Ascending aorta (tissue), 2 donors: Measurements from ENCODE around the gene KCNJ16. TPM values are rescaled to one million over a fixed set of nuclear protein-coding genes. Genes with fewer than 3 reads are reported as not detected.

Experiments
- DNase-seq, 2 donors: peaks; one replicate each; pipeline ENCODE4 v3.0.0-alpha.2; 2019; ENCODE audit warnings: low spot score in 2 of 2
- H3K27ac ChIP-seq, 2 donors: fragments of 200-600 bp; sonication (generic); one replicate each; pipeline ENCODE4 v1.5.1; 2016 to 2017; ENCODE audit warnings: mild to moderate bottlenecking in 1 of 2
- H3K27me3 ChIP-seq: fragments of 200-600 bp; sonication (generic); one replicate; pipeline ENCODE4 v1.5.1; 2017
- H3K36me3 ChIP-seq, 2 donors: fragments of 200-600 bp; sonication (generic); one replicate each; pipeline ENCODE4 v1.5.1; 2016
- H3K4me1 ChIP-seq, 2 donors: fragments of 200-600 bp; sonication (generic); one replicate each; pipeline ENCODE4 v1.5.1; 2016 to 2017; ENCODE audit warnings: mild to moderate bottlenecking in 1 of 2
- H3K4me3 ChIP-seq, 2 donors: fragments of 200-600 bp; sonication (generic); one replicate each; pipeline ENCODE4 v1.5.1; 2016 to 2017; ENCODE audit warnings: mild to moderate bottlenecking in 1 of 2
- H3K9me3 ChIP-seq, 2 donors: fragments of 200-600 bp; sonication (generic); one replicate each; pipeline ENCODE4 v1.5.1; 2016
- CTCF ChIP-seq, 3 experiments: fragments of 200-600 bp in 2 of 3; fragments of 450-650 bp in 1 of 3; sonication (generic) in 2 of 3; IDR thresholded peaks; one replicate each; pipeline ENCODE4 v1.5.1; 2016 to 2019; ENCODE audit warnings: antibody characterized with exemption in 3 of 3, mild to moderate bottlenecking in 1 of 3, moderate library complexity in 1 of 3
- intact Hi-C: fragments of 100-400 bp; cut with DNase I; formaldehyde crosslinking; loops from one replicate; pipeline ENCODE4 v1.15.1; 2023
- total RNA-seq: library from RNA; depleted of rRNA; stranded (reverse); fragments of >200 nt; gene quantifications from one replicate; pipeline ENCODE4 v1.1.0, GENCODE V29; 2016

KCNJ16 gene
- total RNA-seq, 1 donor from 2014 or later, result not detected

GRCh38 chr17:70173681-70174080 is 98.7 kb downstream of the KCNJ16 start:
- intact Hi-C loops, result no loop called here
- no peaks in the 10 kb centered on the region for H3K9me3 ChIP-seq
- DNase-seq, result no peak
- no peaks in the 10 kb centered on the region for H3K27me3 ChIP-seq
- peaks cover 0 to 10% of the 10 kb centered on the region in 2 donors for H3K4me1 ChIP-seq
- H3K4me3 ChIP-seq, result no peak overlapping the region
- no peaks in the 10 kb centered on the region for H3K36me3 ChIP-seq
- no peak for TF ChIP-seq CTCF (IDR thresholded peaks at IDR 0.05)
- H3K27ac ChIP-seq, result no peak overlapping the region

- intact Hi-C loops, result no loop called here
- Histone ChIP-seq H3K27me3 (no peaks in the 10 kb centered on the region), H3K4me1 (no peaks in the 10 kb centered on the region), H3K4me3 (no peak overlapping the region), H3K36me3 (no peaks in the 10 kb centered on the region), H3K9me3 (no peaks in the 10 kb centered on the region), H3K27ac (no peak overlapping the region)
- TF ChIP-seq CTCF (IDR thresholded peaks at IDR 0.05), result no peak
- no peak for DNase-seq
Observed at GRCh38 chr17:70181376-70181775, 106.4 kb downstream of the KCNJ16 start.

GRCh38 chr17:70181866-70182265 is 106.8 kb downstream of the KCNJ16 start:
- no peaks in the 10 kb centered on the region for H3K36me3 ChIP-seq
- H3K27me3 ChIP-seq, result no peaks in the 10 kb centered on the region
- no peaks in the 10 kb centered on the region for H3K4me1 ChIP-seq
- DNase-seq, result no peak
- intact Hi-C loops, result no loop called here
- H3K4me3 ChIP-seq, result no peak overlapping the region
- H3K9me3 ChIP-seq, result no peaks in the 10 kb centered on the region
- no peak overlapping the region for H3K27ac ChIP-seq
- no peak for TF ChIP-seq CTCF (IDR thresholded peaks at IDR 0.05)

- Histone ChIP-seq H3K27ac (no peak overlapping the region), H3K4me3 (no peak overlapping the region), H3K27me3 (no peaks in the 10 kb centered on the region), H3K9me3 (no peaks in the 10 kb centered on the region), H3K36me3 (no peaks in the 10 kb centered on the region), H3K4me1 (no peaks in the 10 kb centered on the region)
- no peak for DNase-seq
- intact Hi-C loops, result no loop called here
- no peak for TF ChIP-seq CTCF (IDR thresholded peaks at IDR 0.05)
Observed at GRCh38 chr17:70183508-70183907, 108.5 kb downstream of the KCNJ16 start.

- H3K4me1 ChIP-seq, result no peaks in the 10 kb centered on the region
- intact Hi-C loops, result no loop called here
- H3K27me3 ChIP-seq, result no peaks in the 10 kb centered on the region
- no peak overlapping the region for H3K4me3 ChIP-seq
- no peak for DNase-seq
- H3K9me3 ChIP-seq, result no peaks in the 10 kb centered on the region
- TF ChIP-seq CTCF (IDR thresholded peaks at IDR 0.05), result no peak
- no peaks in the 10 kb centered on the region for H3K36me3 ChIP-seq
- H3K27ac ChIP-seq, result no peak overlapping the region
Observed at GRCh38 chr17:70184207-70184606, 109.2 kb downstream of the KCNJ16 start.

GRCh38 chr17:70184770-70185169 is 109.7 kb downstream of the KCNJ16 start:
- TF ChIP-seq CTCF (IDR thresholded peaks at IDR 0.05), result no peak
- no peak for DNase-seq
- Histone ChIP-seq H3K4me3 (no peak overlapping the region), H3K27ac (no peak overlapping the region), H3K4me1 (no peaks in the 10 kb centered on the region), H3K9me3 (no peaks in the 10 kb centered on the region), H3K36me3 (no peaks in the 10 kb centered on the region), H3K27me3 (no peaks in the 10 kb centered on the region)
- intact Hi-C loops, result no loop called here
